HepG2 (cell line): Measurements from ENCODE around the gene ARID1A. TPM values are rescaled to one million over a fixed set of nuclear protein-coding genes. Genes with fewer than 3 reads are reported as not detected.

Source experiments
- ATAC-seq: fragments of 200-7000 bp; cut with Tn5 transposase; 3 replicates; pipeline ENCODE4 v1.9.1; 2020; ENCODE audit warnings: mild to moderate bottlenecking, moderate library complexity
- BruUV-seq: library from RNA; stranded (reverse); fragments of 400-500 nt; replicated peaks from 2 replicates; lab custom pipeline; 2021; lab: Mats Ljungman, UMichigan
- CTCF ChIA-PET: fragments of 300-600 bp; formaldehyde crosslinking; extraction: SDS; loops from one replicate; lab custom pipeline; 2021; ENCODE audit warnings: low total read pairs, inconsistent platforms, low intra/inter-chr PET ratio; lab: Yijun Ruan, JAX
- POLR2A ChIA-PET: fragments of 350-600 bp; sonication (Branson Sonifier 250); formaldehyde crosslinking; loops from one replicate; lab custom pipeline; 2020; ENCODE audit warnings: antibody characterized with exemption, inconsistent platforms; lab: Yijun Ruan, JAX
- DNase-seq: peaks from one replicate; pipeline ENCODE4 v3.0.0-alpha.2; 2015; ENCODE audit warnings: low spot score
- FAIRE-seq: peaks from 3 replicates; lab custom pipeline; 2011; peaks lifted over from hg19 to GRCh38; lab: Jason Lieb, UNC
- H2AFZ ChIP-seq: one replicate; pipeline ENCODE4 v1.6.1; 2011; ENCODE audit warnings: low read length, inconsistent platforms
- H3K27ac ChIP-seq: fragments of 300-600 bp; 3 replicates; pipeline ENCODE4 v1.8.0; 2011; ENCODE audit warnings: mixed run types, mild to moderate bottlenecking, mixed read lengths, low read length, inconsistent platforms; ENCODE audit not compliant: insufficient read depth; ENCODE audit errors: extremely low read length
- H3K27me3 ChIP-seq, 2 experiments: fragments of 200-600 bp in 1 of 2; 2 replicates in 1 of 2; 3 replicates in 1 of 2; pipeline versions ENCODE4 v1.6.0 to v1.8.0; 2011; ENCODE audit warnings: low read length in 2 of 2, mild to moderate bottlenecking in 2 of 2, moderate library complexity in 2 of 2, inconsistent platforms in 1 of 2; ENCODE audit not compliant: insufficient read depth in 2 of 2, control insufficient read depth in 1 of 2
- H3K36me3 ChIP-seq, 2 experiments: fragments of 200-600 bp in 1 of 2; replicated peaks in 1 of 2; 2 replicates in 1 of 2; 3 replicates in 1 of 2; pipeline versions ENCODE4 v1.5.1 to v1.8.0; 2011; ENCODE audit warnings: low read length in 2 of 2, inconsistent platforms in 1 of 2; ENCODE audit not compliant: insufficient read depth in 2 of 2, control insufficient read depth in 1 of 2
- H3K4me1 ChIP-seq: 2 replicates; pipeline ENCODE4 v1.5.1; 2012; ENCODE audit warnings: low read length, inconsistent platforms; ENCODE audit not compliant: insufficient read depth
- H3K4me2 ChIP-seq: 2 replicates; pipeline ENCODE4 v1.6.0; 2011; ENCODE audit warnings: low read depth, low read length, inconsistent platforms
- H3K4me3 ChIP-seq, 3 experiments: fragments of 200-600 bp in 1 of 3; sonication (generic), shearing (Covaris generic) in 1 of 3; replicated peaks in 1 of 3; 2 replicates each; pipeline ENCODE4 v1.5.1; 2011 to 2016; ENCODE audit warnings: low read length in 3 of 3, inconsistent platforms in 2 of 3, low read depth in 2 of 3, mild to moderate bottlenecking in 2 of 3, control low read depth in 1 of 3, mixed read lengths in 1 of 3; ENCODE audit not compliant: insufficient read depth in 1 of 3
- H3K79me2 ChIP-seq: one replicate; pipeline ENCODE4 v1.6.1; 2011; ENCODE audit warnings: low read length, inconsistent platforms; ENCODE audit not compliant: insufficient read depth
- H3K9ac ChIP-seq: 2 replicates; pipeline ENCODE4 v1.6.0; 2011; ENCODE audit warnings: mild to moderate bottlenecking, low read depth, low read length, inconsistent platforms; ENCODE audit not compliant: insufficient read depth
- H3K9me3 ChIP-seq: 2 replicates; pipeline ENCODE4 v1.5.1; 2012; ENCODE audit warnings: mild to moderate bottlenecking, low read length
- H4K20me1 ChIP-seq: 2 replicates; pipeline ENCODE4 v1.6.0; 2011; ENCODE audit warnings: inconsistent platforms, mild to moderate bottlenecking, low read length, moderate library complexity; ENCODE audit not compliant: insufficient read depth
- BRCA1 ChIP-seq: sonication (generic); formaldehyde crosslinking; IDR thresholded peaks from 2 replicates; pipeline ENCODE4 v1.4.0; 2020; ENCODE audit warnings: missing genetic modification reagents
- CEBPZ ChIP-seq: IDR thresholded peaks from 2 replicates; pipeline ENCODE4 v1.6.1; 2012; ENCODE audit warnings: low read length, improper control_type of control experiment
- EP300 ChIP-seq, 3 experiments: sonication (generic) in 1 of 3; formaldehyde crosslinking in 1 of 3; IDR thresholded peaks; 2 replicates each; pipeline versions ENCODE4 v1.5.1 to v1.6.1; 2011 to 2020; ENCODE audit warnings: low read depth in 2 of 3, low read length in 2 of 3, borderline replicate concordance in 1 of 3, improper control_type of control experiment in 1 of 3, mild to moderate bottlenecking in 1 of 3, missing genetic modification reagents in 1 of 3, moderate library complexity in 1 of 3
- GATAD2A ChIP-seq: IDR thresholded peaks from 2 replicates; pipeline ENCODE4 v1.6.1; 2016
- HDAC1 ChIP-seq: sonication (generic); formaldehyde crosslinking; IDR thresholded peaks from 2 replicates; pipeline ENCODE4 v1.5.1; 2020; ENCODE audit warnings: mild to moderate bottlenecking, missing genetic modification reagents
- PHF8 ChIP-seq: sonication (generic); formaldehyde crosslinking; IDR thresholded peaks from 2 replicates; pipeline ENCODE4 v1.5.0; 2020; ENCODE audit warnings: missing genetic modification reagents
- PITX1 ChIP-seq: sonication (generic); formaldehyde crosslinking; IDR thresholded peaks from 2 replicates; pipeline ENCODE4 v1.5.1; 2020; ENCODE audit warnings: mild to moderate bottlenecking, missing genetic modification reagents
- ZNF235 ChIP-seq: sonication (generic); formaldehyde crosslinking; IDR thresholded peaks from 2 replicates; pipeline ENCODE4 v1.8.1; 2023; ENCODE audit warnings: mild to moderate bottlenecking, missing genetic modification reagents, borderline replicate concordance
- ZNF552 ChIP-seq: sonication (generic); formaldehyde crosslinking; IDR thresholded peaks from 2 replicates; pipeline ENCODE4 v1.9.0; 2022; ENCODE audit warnings: missing genetic modification reagents, mild to moderate bottlenecking, borderline replicate concordance
- ZNF660 ChIP-seq: sonication (generic); formaldehyde crosslinking; IDR thresholded peaks from 2 replicates; pipeline ENCODE4 v1.5.1; 2020; ENCODE audit warnings: mild to moderate bottlenecking, low read depth, missing genetic modification reagents, borderline replicate concordance
- ZNF782 ChIP-seq: sonication (generic); formaldehyde crosslinking; IDR thresholded peaks from 2 replicates; pipeline ENCODE4 v1.4.0; 2020; ENCODE audit warnings: missing genetic modification reagents, mild to moderate bottlenecking, borderline replicate concordance
- ZNF790 ChIP-seq: sonication (generic); formaldehyde crosslinking; IDR thresholded peaks from 2 replicates; pipeline ENCODE4 v1.8.0; 2022; ENCODE audit warnings: missing genetic modification reagents, mild to moderate bottlenecking, borderline replicate concordance
- WGBS: methylation state at CpG from one replicate; pipeline ENCODE4 v1.1.6; 2017; ENCODE audit warnings: low lambda C conversion rate; 5-methylcytosine and 5-hydroxymethylcytosine counted together
- in situ Hi-C: cut with HindIII; loops from 2 replicates; pipeline ENCODE4 v1.10.0; 2017; ENCODE audit warnings: low pct_unique_long_range_greater_than_20kb; ENCODE audit not compliant: extremely low pct_ligation_motif_present
- intact Hi-C: fragments of 100-400 bp; cut with micrococcal nuclease; formaldehyde crosslinking; loops from one replicate; pipeline ENCODE4 v1.10.0; 2022; ENCODE audit not compliant: unreplicated experiment
- polyA plus RNA-seq, 8 experiments: library from polyadenylated mRNA; depleted of rRNA in 3 of 8; stranded (reverse) in 7 of 8; unstranded in 1 of 8; fragments of >200 nt; fragmentation: Illumina TruSeq in 4 of 8; extraction: Trizol in 4 of 8; gene quantifications; 2 replicates each; pipeline versions ENCODE4 v1.2.1 to v1.2.3, GENCODE V29; 2011 to 2016; ENCODE audit warnings: low read depth in 4 of 8, missing spikeins in 1 of 8, mixed read lengths in 1 of 8; ENCODE audit not compliant: insufficient read depth in 1 of 8
- total RNA-seq, 5 experiments: library from RNA; depleted of rRNA; stranded (reverse); fragments of >200 nt; fragmentation: Illumina TruSeq; extraction: Trizol; gene quantifications; 2 replicates each; pipeline ENCODE4 v1.2.3, GENCODE V29; 2016; ENCODE audit warnings: low read depth in 1 of 5
- TF ChIP-seq, protein P1 (sequence below): sonication (generic); formaldehyde crosslinking; IDR thresholded peaks from 2 replicates; pipeline ENCODE4 v1.4.0; 2020; ENCODE audit warnings: missing genetic modification reagents; ENCODE audit errors: not compliant biosample characterization
- TF ChIP-seq, protein P2 (sequence below): sonication (generic); formaldehyde crosslinking; IDR thresholded peaks from 2 replicates; pipeline ENCODE4 v1.4.0; 2020; ENCODE audit warnings: missing genetic modification reagents
- TF ChIP-seq, protein P3 (sequence below): sonication (generic); formaldehyde crosslinking; IDR thresholded peaks from 2 replicates; pipeline ENCODE4; 2020; ENCODE audit warnings: missing genetic modification reagents, mild to moderate bottlenecking, borderline replicate concordance

ARID1A gene
- total and polyA plus RNA-seq, 2 of the 13 experiments (the other 11 are each of a cell fraction or from before 2014, with no cell fraction given), result 11.9 to 15.9 TPM

- Histone ChIP-seq H3K4me2 (peak overlapping the region; percentile 85), H3K4me3 (peak overlapping the region; percentile 77 to 83 (median 79)), H3K79me2 (peaks cover 23% of the 10 kb centered on the region), H3K9me3 (no peaks in the 10 kb centered on the region), H3K9ac (peak overlapping the region; percentile 70; the same call in 1 of the 2 replicates), H3K27ac (no peak overlapping the region), H3K4me1 (peaks cover 79% of the 10 kb centered on the region), H3K36me3 (0 out of 5 replicates have a peak, but pooled peaks cover under 1 to 1% of the 10 kb centered on the region in 2 experiments), H3K27me3 (no peaks in the 10 kb centered on the region; a peak in 1 of 5 replicates), H2AFZ (no peak overlapping the region), H4K20me1 (peaks cover 4% of the 10 kb centered on the region; the same call in 1 of the 2 replicates)
- ATAC-seq (no peak), FAIRE-seq (no peak), DNase-seq (no peak)
- CTCF ChIA-PET, result no interaction called here
- POLR2A ChIA-PET, result no interaction called here
- 18% methylated on average over 17 of the region's 17 CpGs for WGBS
- no TSS peak for BruUV-seq
- in situ Hi-C loops, result no loop called here
- intact Hi-C loops, result no loop called here
- TF ChIP-seq HDAC1 (CRISPR knock-in tag) (no peak), ZNF782 (CRISPR knock-in tag) (no peak), ZNF790 (CRISPR knock-in tag) (no peak), CEBPZ (no peak), GATAD2A (CRISPR knock-in tag) (no peak), PITX1 (CRISPR knock-in tag) (no peak), ZNF235 (no peak), ZNF552 (CRISPR knock-in tag) (no peak), BRCA1 (no peak), EP300 (IDR thresholded peaks at IDR 0.05; ENCODE audit: low read depth in 2 of 2, low read length in 2 of 2) (no peak), EP300 (CRISPR knock-in tag; IDR thresholded peaks at IDR 0.05; ENCODE audit: borderline replicate concordance) (no peak), PHF8 (no peak), ZNF660 (no peak)
- TF ChIP-seq, protein P1, sequence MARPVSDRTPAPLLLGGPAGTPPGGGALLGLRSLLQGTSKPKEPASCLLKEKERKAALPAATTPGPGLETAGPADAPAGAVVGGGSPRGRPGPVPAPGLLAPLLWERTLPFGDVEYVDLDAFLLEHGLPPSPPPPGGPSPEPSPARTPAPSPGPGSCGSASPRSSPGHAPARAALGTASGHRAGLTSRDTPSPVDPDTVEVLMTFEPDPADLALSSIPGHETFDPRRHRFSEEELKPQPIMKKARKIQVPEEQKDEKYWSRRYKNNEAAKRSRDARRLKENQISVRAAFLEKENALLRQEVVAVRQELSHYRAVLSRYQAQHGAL, result no peak
- TF ChIP-seq, protein P2, sequence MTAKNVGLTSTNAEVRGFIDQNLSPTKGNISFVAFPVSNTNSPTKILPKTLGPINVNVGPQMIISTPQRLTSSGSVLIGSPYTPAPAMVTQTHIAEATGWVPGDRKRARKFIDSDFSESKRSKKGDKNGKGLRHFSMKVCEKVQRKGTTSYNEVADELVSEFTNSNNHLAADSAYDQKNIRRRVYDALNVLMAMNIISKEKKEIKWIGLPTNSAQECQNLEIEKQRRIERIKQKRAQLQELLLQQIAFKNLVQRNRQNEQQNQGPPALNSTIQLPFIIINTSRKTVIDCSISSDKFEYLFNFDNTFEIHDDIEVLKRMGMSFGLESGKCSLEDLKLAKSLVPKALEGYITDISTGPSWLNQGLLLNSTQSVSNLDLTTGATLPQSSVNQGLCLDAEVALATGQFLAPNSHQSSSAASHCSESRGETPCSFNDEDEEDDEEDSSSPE, result no peak
- TF ChIP-seq, protein P3, sequence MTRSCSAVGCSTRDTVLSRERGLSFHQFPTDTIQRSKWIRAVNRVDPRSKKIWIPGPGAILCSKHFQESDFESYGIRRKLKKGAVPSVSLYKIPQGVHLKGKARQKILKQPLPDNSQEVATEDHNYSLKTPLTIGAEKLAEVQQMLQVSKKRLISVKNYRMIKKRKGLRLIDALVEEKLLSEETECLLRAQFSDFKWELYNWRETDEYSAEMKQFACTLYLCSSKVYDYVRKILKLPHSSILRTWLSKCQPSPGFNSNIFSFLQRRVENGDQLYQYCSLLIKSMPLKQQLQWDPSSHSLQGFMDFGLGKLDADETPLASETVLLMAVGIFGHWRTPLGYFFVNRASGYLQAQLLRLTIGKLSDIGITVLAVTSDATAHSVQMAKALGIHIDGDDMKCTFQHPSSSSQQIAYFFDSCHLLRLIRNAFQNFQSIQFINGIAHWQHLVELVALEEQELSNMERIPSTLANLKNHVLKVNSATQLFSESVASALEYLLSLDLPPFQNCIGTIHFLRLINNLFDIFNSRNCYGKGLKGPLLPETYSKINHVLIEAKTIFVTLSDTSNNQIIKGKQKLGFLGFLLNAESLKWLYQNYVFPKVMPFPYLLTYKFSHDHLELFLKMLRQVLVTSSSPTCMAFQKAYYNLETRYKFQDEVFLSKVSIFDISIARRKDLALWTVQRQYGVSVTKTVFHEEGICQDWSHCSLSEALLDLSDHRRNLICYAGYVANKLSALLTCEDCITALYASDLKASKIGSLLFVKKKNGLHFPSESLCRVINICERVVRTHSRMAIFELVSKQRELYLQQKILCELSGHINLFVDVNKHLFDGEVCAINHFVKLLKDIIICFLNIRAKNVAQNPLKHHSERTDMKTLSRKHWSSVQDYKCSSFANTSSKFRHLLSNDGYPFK (CRISPR knock-in tag), result no peak
Observed at GRCh38 chr1:26827106-26827604, 131.3 kb downstream of the ARID1A start.
